ENCODE measurements around the gene FAM20A.

Gene FAM20A

DNA sequence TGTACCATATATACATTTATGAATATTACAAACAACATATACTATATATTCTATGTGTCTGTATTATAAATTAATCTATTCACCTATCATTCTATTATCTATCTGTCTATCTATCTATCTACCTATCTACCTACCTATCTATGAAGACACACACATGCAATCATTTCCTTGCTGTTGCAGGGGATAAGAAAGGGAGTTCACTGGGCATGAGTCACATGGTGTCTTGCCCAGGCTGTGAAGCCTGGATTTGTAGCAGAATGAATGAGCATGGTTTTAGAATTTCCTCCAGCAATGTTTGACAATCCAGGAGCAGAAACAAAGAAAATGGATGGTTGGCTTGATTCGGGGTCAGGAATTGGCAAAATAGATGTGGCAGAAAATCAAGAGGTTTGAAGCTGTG is 23.2 kb upstream of the FAM20A start:
- TF ChIP-seq, protein P1, sequence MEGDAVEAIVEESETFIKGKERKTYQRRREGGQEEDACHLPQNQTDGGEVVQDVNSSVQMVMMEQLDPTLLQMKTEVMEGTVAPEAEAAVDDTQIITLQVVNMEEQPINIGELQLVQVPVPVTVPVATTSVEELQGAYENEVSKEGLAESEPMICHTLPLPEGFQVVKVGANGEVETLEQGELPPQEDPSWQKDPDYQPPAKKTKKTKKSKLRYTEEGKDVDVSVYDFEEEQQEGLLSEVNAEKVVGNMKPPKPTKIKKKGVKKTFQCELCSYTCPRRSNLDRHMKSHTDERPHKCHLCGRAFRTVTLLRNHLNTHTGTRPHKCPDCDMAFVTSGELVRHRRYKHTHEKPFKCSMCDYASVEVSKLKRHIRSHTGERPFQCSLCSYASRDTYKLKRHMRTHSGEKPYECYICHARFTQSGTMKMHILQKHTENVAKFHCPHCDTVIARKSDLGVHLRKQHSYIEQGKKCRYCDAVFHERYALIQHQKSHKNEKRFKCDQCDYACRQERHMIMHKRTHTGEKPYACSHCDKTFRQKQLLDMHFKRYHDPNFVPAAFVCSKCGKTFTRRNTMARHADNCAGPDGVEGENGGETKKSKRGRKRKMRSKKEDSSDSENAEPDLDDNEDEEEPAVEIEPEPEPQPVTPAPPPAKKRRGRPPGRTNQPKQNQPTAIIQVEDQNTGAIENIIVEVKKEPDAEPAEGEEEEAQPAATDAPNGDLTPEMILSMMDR (IDR thresholded peaks at IDR 0.05; ENCODE audit: low read length): no peak
- no peak for TF ChIP-seq EZH2 (IDR thresholded peaks at IDR 0.05; ENCODE audit: borderline replicate concordance, low read length)
- no peak overlapping the region for H3K27ac ChIP-seq (ENCODE audit: low read depth, low read length, poor library complexity, severe bottlenecking)
- no peaks in the 10 kb centered on the region for H3K79me2 ChIP-seq (ENCODE audit: insufficient read depth, low read length)
- no peak overlapping the region for H3K4me2 ChIP-seq (ENCODE audit: low read length)
- no peak overlapping the region for H2AFZ ChIP-seq (ENCODE audit: low read length)
- H3K4me1 ChIP-seq (ENCODE audit: insufficient read depth, low read length, severe bottlenecking): no peaks in the 10 kb centered on the region
- H3K36me3 ChIP-seq (ENCODE audit: insufficient read depth, low read length): no peaks in the 10 kb centered on the region
- no peaks in the 10 kb centered on the region for H3K9me2 ChIP-seq (ENCODE audit: low read depth, low read length)
- no peak overlapping the region for H3K4me3 ChIP-seq (ENCODE audit: low read depth, low read length, poor library complexity, severe bottlenecking)
- H4K20me1 ChIP-seq (ENCODE audit: insufficient read depth, low read length): no peaks in the 10 kb centered on the region
- H3F3A ChIP-seq (ENCODE audit: insufficient read depth, low read length): no peaks in the 10 kb centered on the region
- no peaks in the 10 kb centered on the region for H3K9me3 ChIP-seq (ENCODE audit: low read length)
- no peaks in the 10 kb centered on the region for H3K27me3 ChIP-seq (ENCODE audit: insufficient read depth, low read length)
- no peak overlapping the region for H3K9ac ChIP-seq (ENCODE audit: low read length)

DNA sequence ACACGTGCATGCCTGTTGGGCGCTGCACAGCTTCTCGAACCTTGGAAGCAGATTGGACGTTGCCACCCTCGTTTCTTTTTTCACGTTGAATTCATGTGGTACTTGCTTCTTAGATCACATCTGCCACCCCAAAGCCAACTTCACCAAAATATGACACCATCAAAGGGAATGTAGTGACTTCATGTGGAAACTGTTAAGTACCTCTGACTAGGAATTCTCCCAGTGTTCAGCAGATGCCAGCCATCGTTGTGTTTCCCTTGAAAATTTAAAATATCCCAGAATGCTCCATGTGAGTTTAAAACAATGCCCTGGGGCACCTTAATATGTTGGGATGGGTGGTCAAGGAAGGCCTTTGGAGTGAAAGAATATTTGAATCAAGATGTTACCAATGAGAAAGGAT is 22.6 kb upstream of the FAM20A start:
- no peak overlapping the region for H3K9ac ChIP-seq (ENCODE audit: low read length)
- no peak overlapping the region for H3K4me2 ChIP-seq (ENCODE audit: low read length)
- no peak overlapping the region for H3K27ac ChIP-seq (ENCODE audit: low read depth, low read length, poor library complexity, severe bottlenecking)
- H3K4me1 ChIP-seq (ENCODE audit: insufficient read depth, low read length, severe bottlenecking): no peaks in the 10 kb centered on the region
- no peaks in the 10 kb centered on the region for H4K20me1 ChIP-seq (ENCODE audit: insufficient read depth, low read length)
- H3K9me3 ChIP-seq (ENCODE audit: low read length): no peaks in the 10 kb centered on the region
- no peak overlapping the region for H2AFZ ChIP-seq (ENCODE audit: low read length)
- no peaks in the 10 kb centered on the region for H3K36me3 ChIP-seq (ENCODE audit: insufficient read depth, low read length)
- H3K27me3 ChIP-seq (ENCODE audit: insufficient read depth, low read length): no peaks in the 10 kb centered on the region
- no peaks in the 10 kb centered on the region for H3K79me2 ChIP-seq (ENCODE audit: insufficient read depth, low read length)
- H3F3A ChIP-seq (ENCODE audit: insufficient read depth, low read length): no peaks in the 10 kb centered on the region
- H3K9me2 ChIP-seq (ENCODE audit: low read depth, low read length): no peaks in the 10 kb centered on the region
- TF ChIP-seq, protein P1 (IDR thresholded peaks at IDR 0.05; ENCODE audit: low read length): no peak
- TF ChIP-seq EZH2 (IDR thresholded peaks at IDR 0.05; ENCODE audit: borderline replicate concordance, low read length): no peak
- H3K4me3 ChIP-seq (ENCODE audit: low read depth, low read length, poor library complexity, severe bottlenecking): no peak overlapping the region

DNA sequence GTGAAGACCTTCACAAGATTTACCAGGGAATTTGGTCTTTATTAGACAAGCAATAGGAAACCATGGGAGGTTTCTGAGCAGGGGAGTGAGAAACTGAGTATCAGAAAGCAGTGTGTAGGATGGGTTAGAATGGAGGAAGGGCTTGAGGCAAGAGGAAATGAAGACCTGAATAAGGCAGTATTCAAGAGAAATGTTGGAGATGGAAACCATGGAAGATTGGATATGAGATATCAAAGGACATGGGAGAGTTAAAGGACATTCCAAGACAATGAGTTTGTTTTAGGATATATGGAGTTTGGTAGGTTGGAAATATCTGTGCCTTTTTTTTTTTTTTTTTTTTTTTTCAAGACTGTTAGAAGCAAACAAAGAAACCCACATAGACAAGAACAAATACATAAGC is 21.3 kb upstream of the FAM20A start:
- H3K4me3 ChIP-seq (ENCODE audit: low read depth, low read length, poor library complexity, severe bottlenecking): no peak overlapping the region
- H3K27me3 ChIP-seq (ENCODE audit: insufficient read depth, low read length): no peaks in the 10 kb centered on the region
- H3F3A ChIP-seq (ENCODE audit: insufficient read depth, low read length): no peaks in the 10 kb centered on the region
- H3K9me3 ChIP-seq (ENCODE audit: low read length): no peaks in the 10 kb centered on the region
- no peak overlapping the region for H3K9ac ChIP-seq (ENCODE audit: low read length)
- no peak for TF ChIP-seq EZH2 (IDR thresholded peaks at IDR 0.05; ENCODE audit: borderline replicate concordance, low read length)
- H3K27ac ChIP-seq (ENCODE audit: low read depth, low read length, poor library complexity, severe bottlenecking): no peak overlapping the region
- no peak overlapping the region for H2AFZ ChIP-seq (ENCODE audit: low read length)
- no peaks in the 10 kb centered on the region for H4K20me1 ChIP-seq (ENCODE audit: insufficient read depth, low read length)
- H3K9me2 ChIP-seq (ENCODE audit: low read depth, low read length): no peaks in the 10 kb centered on the region
- H3K4me1 ChIP-seq (ENCODE audit: insufficient read depth, low read length, severe bottlenecking): no peaks in the 10 kb centered on the region
- no peak overlapping the region for H3K4me2 ChIP-seq (ENCODE audit: low read length)
- no peaks in the 10 kb centered on the region for H3K79me2 ChIP-seq (ENCODE audit: insufficient read depth, low read length)
- no peaks in the 10 kb centered on the region for H3K36me3 ChIP-seq (ENCODE audit: insufficient read depth, low read length)

DNA sequence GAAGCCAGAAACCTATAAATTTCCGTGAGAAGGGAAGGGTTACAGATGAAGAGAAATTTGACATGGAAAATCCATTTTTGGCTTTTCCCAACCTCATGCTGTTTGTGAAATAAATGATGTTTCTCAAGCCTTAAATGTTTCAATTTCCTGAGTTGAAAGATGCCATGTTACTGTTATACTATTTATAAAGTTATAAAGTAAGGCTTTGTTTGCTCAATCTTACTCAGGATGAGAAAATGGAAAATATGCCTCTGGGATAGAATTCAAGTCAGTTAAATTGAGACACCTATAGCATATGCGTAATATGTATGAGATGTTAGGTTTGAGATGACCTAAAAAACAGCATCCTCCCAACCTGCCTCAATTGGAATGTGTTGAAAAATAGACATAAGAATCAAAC is 19.9 kb upstream of the FAM20A start:
- no peak overlapping the region for H2AFZ ChIP-seq (ENCODE audit: low read length)

More for the DNA sequence above, 19.9 kb upstream of the FAM20A start:
- no peak overlapping the region for H3K9ac ChIP-seq (ENCODE audit: low read length)
- TF ChIP-seq, protein P1 (IDR thresholded peaks at IDR 0.05; ENCODE audit: low read length): no peak
- TF ChIP-seq EZH2 (IDR thresholded peaks at IDR 0.05; ENCODE audit: borderline replicate concordance, low read length): no peak
- H3K4me1 ChIP-seq (ENCODE audit: insufficient read depth, low read length, severe bottlenecking): no peaks in the 10 kb centered on the region
- no peaks in the 10 kb centered on the region for H3K27me3 ChIP-seq (ENCODE audit: insufficient read depth, low read length)
- no peaks in the 10 kb centered on the region for H3K36me3 ChIP-seq (ENCODE audit: insufficient read depth, low read length)
- H3K27ac ChIP-seq (ENCODE audit: low read depth, low read length, poor library complexity, severe bottlenecking): no peak overlapping the region
- H4K20me1 ChIP-seq (ENCODE audit: insufficient read depth, low read length): no peaks in the 10 kb centered on the region
- no peak overlapping the region for H3K4me3 ChIP-seq (ENCODE audit: low read depth, low read length, poor library complexity, severe bottlenecking)
- H3F3A ChIP-seq (ENCODE audit: insufficient read depth, low read length): no peaks in the 10 kb centered on the region
- no peaks in the 10 kb centered on the region for H3K79me2 ChIP-seq (ENCODE audit: insufficient read depth, low read length)
- no peak overlapping the region for H3K4me2 ChIP-seq (ENCODE audit: low read length)
- H3K9me2 ChIP-seq (ENCODE audit: low read depth, low read length): no peaks in the 10 kb centered on the region
- H3K9me3 ChIP-seq (ENCODE audit: low read length): no peaks in the 10 kb centered on the region

Measured in OCI-LY1 (cell line).